ENCODE data around the gene MKRN2. TPM values are rescaled to one million over a fixed set of nuclear protein-coding genes. Genes with fewer than 3 reads are reported as not detected.

MKRN2 gene
- total RNA-seq, 6 donors from 2014 or later: 15.7 to 33.3 (median 23.4) TPM

DNA sequence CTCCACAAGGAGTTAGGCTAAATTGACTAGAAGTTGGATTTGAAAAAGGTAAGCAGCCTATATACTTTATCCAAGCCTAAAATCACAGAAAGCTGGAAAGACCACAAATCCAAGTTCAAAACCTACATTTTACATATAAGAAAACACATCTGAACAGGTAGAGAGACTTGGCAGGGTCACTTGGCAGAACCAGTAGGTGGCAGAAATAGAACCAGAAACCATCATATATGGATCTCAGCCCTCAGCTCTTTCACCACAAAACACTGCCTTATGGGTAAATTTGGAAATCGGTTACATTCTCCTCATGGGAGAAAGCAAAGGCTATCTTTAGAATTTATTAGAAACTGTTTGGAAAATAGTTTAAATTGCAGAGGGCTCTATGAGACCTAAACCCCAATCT lies 44.2 kb downstream of the MKRN2 start:
- no peak for DNase-seq
- WGBS, 2 donors: 77 to 90% methylated on average over 1 of the region's 1 CpG
- Histone ChIP-seq H3K27ac (no peak overlapping the region), H3K27me3 (no peaks in the 10 kb centered on the region), H3K4me3 (no peak overlapping the region), H3K4me1 (no peaks in the 10 kb centered on the region), H3K36me3 (peaks cover 13 to 99% (median 58%) of the 10 kb centered on the region in 4 donors), H3K9me3 (no peaks in the 10 kb centered on the region)
- ATAC-seq (ENCODE audit: low FRiP score in 2 of 2): no peak
- no peak for TF ChIP-seq POLR2AphosphoS5 (IDR thresholded peaks at IDR 0.05)
- TF ChIP-seq POLR2A (IDR thresholded peaks at IDR 0.05): no peak
- no peak for TF ChIP-seq EP300 (IDR thresholded peaks at IDR 0.05)
- TF ChIP-seq, protein P1, sequence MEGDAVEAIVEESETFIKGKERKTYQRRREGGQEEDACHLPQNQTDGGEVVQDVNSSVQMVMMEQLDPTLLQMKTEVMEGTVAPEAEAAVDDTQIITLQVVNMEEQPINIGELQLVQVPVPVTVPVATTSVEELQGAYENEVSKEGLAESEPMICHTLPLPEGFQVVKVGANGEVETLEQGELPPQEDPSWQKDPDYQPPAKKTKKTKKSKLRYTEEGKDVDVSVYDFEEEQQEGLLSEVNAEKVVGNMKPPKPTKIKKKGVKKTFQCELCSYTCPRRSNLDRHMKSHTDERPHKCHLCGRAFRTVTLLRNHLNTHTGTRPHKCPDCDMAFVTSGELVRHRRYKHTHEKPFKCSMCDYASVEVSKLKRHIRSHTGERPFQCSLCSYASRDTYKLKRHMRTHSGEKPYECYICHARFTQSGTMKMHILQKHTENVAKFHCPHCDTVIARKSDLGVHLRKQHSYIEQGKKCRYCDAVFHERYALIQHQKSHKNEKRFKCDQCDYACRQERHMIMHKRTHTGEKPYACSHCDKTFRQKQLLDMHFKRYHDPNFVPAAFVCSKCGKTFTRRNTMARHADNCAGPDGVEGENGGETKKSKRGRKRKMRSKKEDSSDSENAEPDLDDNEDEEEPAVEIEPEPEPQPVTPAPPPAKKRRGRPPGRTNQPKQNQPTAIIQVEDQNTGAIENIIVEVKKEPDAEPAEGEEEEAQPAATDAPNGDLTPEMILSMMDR (IDR thresholded peaks at IDR 0.05): no peak

DNA sequence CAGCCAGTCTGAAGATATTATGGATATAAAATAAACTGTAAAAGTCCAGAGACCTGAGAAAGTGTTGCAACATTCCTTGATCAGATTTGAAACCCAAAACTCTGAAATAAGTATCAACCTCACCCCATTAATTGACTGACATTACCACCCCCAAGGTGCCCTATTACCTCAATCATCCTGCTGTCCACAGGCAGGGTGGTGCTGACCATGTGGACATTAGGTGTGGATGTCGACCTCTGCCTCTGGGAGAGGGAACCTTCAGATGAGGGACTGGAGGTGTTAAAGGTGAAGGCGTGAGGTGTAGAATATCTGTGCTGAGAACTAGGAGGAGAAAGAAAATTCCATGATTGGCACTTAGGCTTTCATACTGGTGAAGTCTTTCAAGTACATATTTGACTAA lies 47.1 kb downstream of the MKRN2 start:
- Histone ChIP-seq H3K27ac (no peak overlapping the region), H3K4me1 (no peaks in the 10 kb centered on the region), H3K9me3 (no peaks in the 10 kb centered on the region), H3K27me3 (no peaks in the 10 kb centered on the region), H3K36me3 (peaks cover 22 to 99% (median 63%) of the 10 kb centered on the region in 4 donors), H3K4me3 (no peak overlapping the region)
- 96 to 100% methylated on average over 2 of the region's 2 CpGs for WGBS, 2 donors
- no peak for TF ChIP-seq POLR2AphosphoS5 (IDR thresholded peaks at IDR 0.05)
- TF ChIP-seq, protein P1 (IDR thresholded peaks at IDR 0.05): no peak
- no peak for TF ChIP-seq EP300 (IDR thresholded peaks at IDR 0.05)
- TF ChIP-seq POLR2A (IDR thresholded peaks at IDR 0.05): no peak
- DNase-seq (no peak), ATAC-seq (ENCODE audit: low FRiP score in 2 of 2) (no peak)

DNA sequence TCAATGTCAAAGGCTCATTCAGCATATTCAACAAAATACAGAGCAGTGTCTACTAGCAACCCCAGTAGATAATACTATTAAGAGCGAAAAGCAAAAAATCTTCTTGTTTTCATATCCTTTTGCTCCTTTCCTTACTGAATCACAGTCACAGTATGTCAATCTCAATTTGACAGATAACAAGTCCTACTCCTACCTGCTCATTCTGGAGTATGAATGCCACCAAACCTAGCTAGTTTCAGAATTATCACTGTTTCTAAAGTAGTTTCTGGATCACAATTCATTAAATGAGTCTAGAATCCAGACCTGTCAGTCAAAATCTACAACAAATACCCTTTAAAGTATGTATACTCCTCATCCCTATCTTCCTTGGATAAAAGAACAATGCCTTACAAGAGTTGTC lies 51.5 kb downstream of the MKRN2 start:
- DNase-seq (no peak), ATAC-seq (ENCODE audit: low FRiP score in 2 of 2) (no peak)
- peaks cover 19 to 89% (median 54%) of the 10 kb centered on the region in 4 donors for H3K36me3 ChIP-seq
- no peaks in the 10 kb centered on the region for H3K9me3 ChIP-seq
- H3K27me3 ChIP-seq: no peaks in the 10 kb centered on the region
- peaks cover 0 to 5% (median 0%) of the 10 kb centered on the region in 4 donors for H3K4me1 ChIP-seq
- H3K27ac ChIP-seq: no peak overlapping the region
- H3K4me3 ChIP-seq: no peak overlapping the region
- TF ChIP-seq, protein P1 (IDR thresholded peaks at IDR 0.05): no peak
- TF ChIP-seq POLR2AphosphoS5 (IDR thresholded peaks at IDR 0.05) (no peak), EP300 (IDR thresholded peaks at IDR 0.05) (no peak), POLR2A (IDR thresholded peaks at IDR 0.05) (no peak)
- WGBS, 2 donors: 100% methylated on average over 1 of the region's 1 CpG

DNA sequence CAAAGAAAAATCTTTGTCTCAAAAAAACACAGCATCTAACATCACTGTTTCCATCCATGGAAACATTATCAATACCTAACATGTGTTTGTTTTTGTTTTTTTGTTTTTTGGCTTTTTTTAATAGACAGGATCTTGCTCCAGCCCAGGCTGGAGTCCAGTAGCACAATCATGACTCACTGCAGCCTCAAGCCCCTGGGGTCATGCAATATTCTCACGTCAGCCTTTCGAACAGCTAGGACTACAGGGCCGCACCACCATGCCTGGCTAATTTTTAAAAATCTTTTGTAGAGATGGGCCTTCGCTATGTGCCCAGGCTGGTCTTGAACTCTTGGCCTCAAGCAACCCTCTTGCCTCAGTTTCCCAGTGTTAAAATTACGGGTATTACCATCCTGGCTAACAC lies 54.2 kb downstream of the MKRN2 start:
- no peak for DNase-seq
- Histone ChIP-seq H3K36me3 (peaks cover 13 to 87% (median 46%) of the 10 kb centered on the region in 4 donors), H3K27me3 (no peaks in the 10 kb centered on the region), H3K9me3 (no peaks in the 10 kb centered on the region), H3K4me3 (no peak overlapping the region), H3K27ac (no peak overlapping the region), H3K4me1 (peaks cover 0 to 5% (median 0%) of the 10 kb centered on the region in 4 donors)
- peak in 1 of 2 donors; percentile 52 for ATAC-seq (ENCODE audit: low FRiP score in 2 of 2)
- 79 to 90% methylated on average over 5 of the region's 5 CpGs for WGBS, 2 donors
- TF ChIP-seq, protein P1 (IDR thresholded peaks at IDR 0.05): no peak
- no peak for TF ChIP-seq POLR2AphosphoS5 (IDR thresholded peaks at IDR 0.05)
- TF ChIP-seq POLR2A (IDR thresholded peaks at IDR 0.05): no peak
- no peak for TF ChIP-seq EP300 (IDR thresholded peaks at IDR 0.05)

DNA sequence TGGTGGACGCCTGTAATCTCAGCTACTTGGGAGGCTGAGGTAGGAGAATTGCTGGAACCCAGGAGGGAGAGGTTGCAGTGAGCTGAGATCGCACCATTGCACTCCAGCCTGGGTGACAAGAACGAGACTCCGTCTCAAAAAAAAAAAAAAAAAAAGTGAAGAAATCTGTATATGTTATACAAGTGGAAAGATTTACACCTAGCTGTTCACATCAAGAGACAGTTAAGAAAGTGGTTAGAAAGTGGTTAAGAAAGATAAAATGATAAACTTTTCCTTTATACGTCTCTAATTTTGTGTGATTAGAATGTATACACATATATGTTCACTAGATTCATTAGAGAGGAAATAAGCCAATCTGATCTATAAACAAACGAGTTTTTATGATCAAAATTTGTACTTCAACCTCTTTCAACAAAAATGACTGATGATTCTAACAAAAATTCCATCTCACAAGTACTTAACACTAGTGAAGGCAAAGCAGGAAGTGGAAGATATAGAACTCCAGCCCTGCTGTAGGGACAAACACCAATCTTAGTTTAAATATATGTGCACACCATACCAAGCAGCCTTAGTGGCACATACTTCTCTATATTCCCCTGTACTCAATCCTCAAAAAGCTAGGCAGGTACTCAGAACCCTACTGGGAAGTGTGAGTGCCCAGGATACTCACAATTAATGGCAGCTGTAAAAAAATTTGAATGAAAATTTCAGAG lies 55.8 kb downstream of the MKRN2 start:
- no peak overlapping the region for H3K27ac ChIP-seq
- TF ChIP-seq POLR2AphosphoS5 (IDR thresholded peaks at IDR 0.05) (no peak), EP300 (IDR thresholded peaks at IDR 0.05) (no peak), POLR2A (IDR thresholded peaks at IDR 0.05) (no peak)
- TF ChIP-seq, protein P1 (IDR thresholded peaks at IDR 0.05): no peak
- peaks cover 0 to 5% (median 0%) of the 10 kb centered on the region in 4 donors for H3K4me1 ChIP-seq
- no peak overlapping the region for H3K4me3 ChIP-seq
- WGBS, 2 donors: 88 to 91% methylated on average over 6 of the region's 6 CpGs
- no peak for DNase-seq
- H3K27me3 ChIP-seq: no peaks in the 10 kb centered on the region
- no peak for ATAC-seq (ENCODE audit: low FRiP score in 2 of 2)
- peaks cover 19 to 87% (median 44%) of the 10 kb centered on the region in 4 donors for H3K36me3 ChIP-seq
- no peaks in the 10 kb centered on the region for H3K9me3 ChIP-seq
